Adipocyte (in vitro differentiated cells): Measurements from ENCODE around the gene PRX.

Source experiments
- DNase-seq: peaks from one replicate; pipeline ENCODE4 v3.0.0-alpha.2; 2015; ENCODE audit warnings: low read depth
- H3K27me3 ChIP-seq: replicated peaks from 2 replicates; pipeline ENCODE4 v1.7.0; 2013; ENCODE audit warnings: mild to moderate bottlenecking, low read length, moderate library complexity; ENCODE audit not compliant: control insufficient read depth, insufficient read depth
- H3K36me3 ChIP-seq: 2 replicates; pipeline ENCODE4 v1.7.0; 2013; ENCODE audit warnings: low read length, mild to moderate bottlenecking, moderate library complexity; ENCODE audit not compliant: control insufficient read depth, insufficient read depth, severe bottlenecking
- H3K4me1 ChIP-seq: 2 replicates; pipeline ENCODE4 v1.7.0; 2013; ENCODE audit warnings: mild to moderate bottlenecking, low read length, moderate library complexity; ENCODE audit not compliant: control insufficient read depth, insufficient read depth
- H3K4me3 ChIP-seq: 2 replicates; pipeline ENCODE4 v1.7.0; 2013; ENCODE audit warnings: mild to moderate bottlenecking, low read length, moderate library complexity
- H3K9ac ChIP-seq: 2 replicates; pipeline ENCODE4 v1.7.0; 2013; ENCODE audit warnings: mild to moderate bottlenecking, low read length, moderate library complexity
- H3K9me3 ChIP-seq: 2 replicates; pipeline ENCODE4 v1.7.0; 2013; ENCODE audit warnings: mild to moderate bottlenecking, low read length, moderate library complexity; ENCODE audit not compliant: control insufficient read depth

PRX gene

GRCh38 chr19:40356681-40357595, 56.2 kb downstream of the PRX start:
- peaks cover 5% of the 10 kb centered on the region for H3K4me1 ChIP-seq
- H3K9ac ChIP-seq, result no peak overlapping the region
- H3K4me3 ChIP-seq, result no peak overlapping the region
- no peak for DNase-seq
- peaks cover 4% of the 10 kb centered on the region for H3K36me3 ChIP-seq
- H3K9me3 ChIP-seq, result no peaks in the 10 kb centered on the region
- no peaks in the 10 kb centered on the region for H3K27me3 ChIP-seq

GRCh38 chr19:40355975-40356680, 57.0 kb downstream of the PRX start:
- no peak for DNase-seq
- peaks cover 5% of the 10 kb centered on the region for H3K4me1 ChIP-seq
- H3K9me3 ChIP-seq, result no peaks in the 10 kb centered on the region
- no peak overlapping the region for H3K4me3 ChIP-seq
- H3K9ac ChIP-seq, result no peak overlapping the region
- H3K27me3 ChIP-seq, result no peaks in the 10 kb centered on the region
- H3K36me3 ChIP-seq, result peaks cover 4% of the 10 kb centered on the region

- H3K36me3 ChIP-seq, result no peaks in the 10 kb centered on the region
- peak overlapping the region; percentile 89 for H3K9ac ChIP-seq
- H3K27me3 ChIP-seq, result no peaks in the 10 kb centered on the region
- no peaks in the 10 kb centered on the region for H3K9me3 ChIP-seq
- peaks cover 15% of the 10 kb centered on the region for H3K4me1 ChIP-seq
- DNase-seq, result peak; percentile 43
- peak overlapping the region; percentile 98 for H3K4me3 ChIP-seq
Measured at GRCh38 chr19:40348961-40349507, 64.1 kb downstream of the PRX start.

GRCh38 chr19:40348125-40348913, 64.9 kb downstream of the PRX start, which contains the start of the genes C19orf47 and PLD3:
Gene C19orf47, minus strand, starts transcription at chr19:40348397. Its CDS starts 6,540 bp downstream, at chr19:40341857.
Gene PLD3, plus strand, starts transcription at chr19:40348695. Its CDS starts 17,789 bp downstream, at chr19:40366484.
- DNase-seq, result peak; percentile 100
- Histone ChIP-seq H3K27me3 (no peaks in the 10 kb centered on the region), H3K4me3 (peak within 1 kb of the TSS; percentile 98)

GRCh38 chr19:40344422-40344821, 68.8 kb downstream of the PRX start:
- H3K9ac ChIP-seq, result no peak overlapping the region
- peaks cover 5% of the 10 kb centered on the region for H3K36me3 ChIP-seq
- H3K27me3 ChIP-seq, result no peaks in the 10 kb centered on the region
- H3K9me3 ChIP-seq, result no peaks in the 10 kb centered on the region
- peaks cover 23% of the 10 kb centered on the region for H3K4me1 ChIP-seq
- no peak overlapping the region for H3K4me3 ChIP-seq
- DNase-seq, result no peak

More at GRCh38 chr19:40348125-40348913, 64.9 kb downstream of the PRX start, which contains the start of the genes C19orf47 and PLD3:
- peaks cover 15% of the 10 kb centered on the region for H3K4me1 ChIP-seq
- H3K9ac ChIP-seq, result peak within 1 kb of the TSS; percentile 89
- H3K9me3 ChIP-seq, result no peaks in the 10 kb centered on the region
- H3K36me3 ChIP-seq, result no peaks in the 10 kb centered on the region
